PFSK-1 (cell line): ENCODE measurements around the gene MAB21L3.

ENCODE experiments used
- POLR2AphosphoS5 ChIP-seq: IDR thresholded peaks from 2 replicates; pipeline ENCODE4 v1.6.1; 2012; ENCODE audit warnings: low read depth, mild to moderate bottlenecking, control low read depth, low read length, moderate library complexity
- TAF1 ChIP-seq: IDR thresholded peaks from 2 replicates; pipeline ENCODE4 v1.6.1; 2012; ENCODE audit warnings: low read length, control low read depth, borderline replicate concordance; ENCODE audit not compliant: insufficient read depth

- TF ChIP-seq POLR2AphosphoS5: no peak
- no peak for TF ChIP-seq TAF1
Measured at GRCh38 chr1:116123837-116124533, 12.8 kb downstream of the MAB21L3 start.
